D341Med (cell line): Measurements from ENCODE around the gene TEDC1.
A peak's percentile ranks its signal among the peaks of the same experiment; 100 is the strongest.

ENCODE experiments used
- DNase-seq: peaks from one replicate; pipeline ENCODE4 v3.0.0; 2012; ENCODE audit warnings: low spot score

Gene TEDC1

GRCh38 chr14:105490572-105491365, at the start of gene TEDC1:
Gene TEDC1, plus strand, starts transcription at chr14:105491246. Its CDS starts 130 bp downstream, at chr14:105491376.
- peak; percentile 97 for DNase-seq

GRCh38 chr14:105442125-105442524, 48.9 kb upstream of the TEDC1 start:
- no peak for DNase-seq

- no peak for DNase-seq
These were observed 48.2 kb upstream of the TEDC1 start for GRCh38 chr14:105442834-105443233.

- DNase-seq: no peak
These were observed 46.2 kb upstream of the TEDC1 start for GRCh38 chr14:105444859-105445258.

GRCh38 chr14:105445290-105445689, 45.8 kb upstream of the TEDC1 start:
- DNase-seq: no peak

- DNase-seq: no peak
These were observed 44.9 kb upstream of the TEDC1 start for GRCh38 chr14:105445901-105446845.

GRCh38 chr14:105446971-105447370, 44.1 kb upstream of the TEDC1 start:
- DNase-seq: no peak

- DNase-seq: no peak
These were observed 43.1 kb upstream of the TEDC1 start for GRCh38 chr14:105447651-105448640.

- peak; percentile 95 for DNase-seq
These were observed 42.3 kb upstream of the TEDC1 start for GRCh38 chr14:105448706-105449111.

GRCh38 chr14:105449276-105450122, 41.5 kb upstream of the TEDC1 start:
- no peak for DNase-seq

GRCh38 chr14:105450123-105450505, 40.9 kb upstream of the TEDC1 start:
- no peak for DNase-seq

GRCh38 chr14:105450864-105451720, 40.0 kb upstream of the TEDC1 start:
- no peak for DNase-seq

GRCh38 chr14:105452963-105453362, 38.1 kb upstream of the TEDC1 start:
- DNase-seq: no peak

GRCh38 chr14:105453847-105454246, 37.2 kb upstream of the TEDC1 start:
- no peak for DNase-seq

GRCh38 chr14:105455086-105455640, 35.9 kb upstream of the TEDC1 start:
- DNase-seq: no peak

- no peak for DNase-seq
These were observed 35.0 kb upstream of the TEDC1 start for GRCh38 chr14:105455766-105456660.

GRCh38 chr14:105456736-105457617, 34.1 kb upstream of the TEDC1 start:
- no peak for DNase-seq
